Epidermal melanocyte (primary cell): ENCODE results near the gene GZMM.
A peak's percentile ranks its signal among the peaks of the same experiment; 100 is the strongest.
"Not testable (repeated sequence)": the region's sequence is repeated elsewhere in the genome, so short reads cannot be mapped to it uniquely, and the experiment has no call there.

Source experiments
- DNase-seq: peaks from one replicate; pipeline ENCODE4 v3.0.0; 2011; ENCODE audit warnings: low spot score; ENCODE audit not compliant: insufficient read length

The GZMM gene

DNA sequence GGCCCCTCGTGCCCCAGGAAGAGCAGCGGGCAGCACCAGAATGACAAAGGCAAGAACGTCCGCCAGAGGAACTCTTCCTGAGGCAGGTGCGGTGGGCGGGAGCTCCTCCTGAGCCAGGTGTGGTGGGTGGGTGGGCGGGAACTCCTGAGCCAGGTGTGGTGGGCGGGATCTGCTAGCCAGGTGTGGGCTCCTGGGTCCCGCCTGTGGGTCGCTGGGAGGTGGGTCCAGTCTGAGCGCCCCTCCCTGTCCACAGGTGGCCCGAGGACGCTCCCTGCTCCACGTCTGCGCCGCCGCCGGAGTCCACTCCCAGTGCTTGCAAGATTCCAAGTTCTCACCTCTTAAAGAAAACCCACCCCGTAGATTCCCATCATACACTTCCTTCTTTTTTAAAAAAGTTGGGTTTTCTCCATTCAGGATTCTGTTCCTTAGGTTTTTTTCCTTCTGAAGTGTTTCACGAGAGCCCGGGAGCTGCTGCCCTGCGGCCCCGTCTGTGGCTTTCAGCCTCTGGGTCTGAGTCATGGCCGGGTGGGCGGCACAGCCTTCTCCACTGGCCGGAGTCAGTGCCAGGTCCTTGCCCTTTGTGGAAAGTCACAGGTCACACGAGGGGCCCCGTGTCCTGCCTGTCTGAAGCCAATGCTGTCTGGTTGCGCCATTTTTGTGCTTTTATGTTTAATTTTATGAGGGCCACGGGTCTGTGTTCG, 38.8 kb downstream of the GZMM start:
- no peak for DNase-seq

GRCh38 chr19:583198-583967, 39.5 kb downstream of the GZMM start:
- DNase-seq, result no peak

DNA sequence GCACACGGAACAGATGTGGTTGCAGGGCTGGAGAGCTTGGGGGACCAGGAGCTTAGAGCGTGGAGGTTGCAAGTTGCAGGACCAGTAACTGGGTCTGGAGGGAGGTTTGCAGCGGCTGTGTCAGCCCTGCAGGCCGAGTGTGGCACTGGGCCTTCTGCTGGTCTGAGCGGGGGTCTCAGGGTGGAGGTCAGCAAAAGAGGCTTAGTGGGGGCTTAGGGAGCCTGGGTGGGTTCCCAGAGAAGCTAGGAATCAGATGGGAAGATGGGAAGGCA, 40.1 kb downstream of the GZMM start:
- no peak for DNase-seq

DNA sequence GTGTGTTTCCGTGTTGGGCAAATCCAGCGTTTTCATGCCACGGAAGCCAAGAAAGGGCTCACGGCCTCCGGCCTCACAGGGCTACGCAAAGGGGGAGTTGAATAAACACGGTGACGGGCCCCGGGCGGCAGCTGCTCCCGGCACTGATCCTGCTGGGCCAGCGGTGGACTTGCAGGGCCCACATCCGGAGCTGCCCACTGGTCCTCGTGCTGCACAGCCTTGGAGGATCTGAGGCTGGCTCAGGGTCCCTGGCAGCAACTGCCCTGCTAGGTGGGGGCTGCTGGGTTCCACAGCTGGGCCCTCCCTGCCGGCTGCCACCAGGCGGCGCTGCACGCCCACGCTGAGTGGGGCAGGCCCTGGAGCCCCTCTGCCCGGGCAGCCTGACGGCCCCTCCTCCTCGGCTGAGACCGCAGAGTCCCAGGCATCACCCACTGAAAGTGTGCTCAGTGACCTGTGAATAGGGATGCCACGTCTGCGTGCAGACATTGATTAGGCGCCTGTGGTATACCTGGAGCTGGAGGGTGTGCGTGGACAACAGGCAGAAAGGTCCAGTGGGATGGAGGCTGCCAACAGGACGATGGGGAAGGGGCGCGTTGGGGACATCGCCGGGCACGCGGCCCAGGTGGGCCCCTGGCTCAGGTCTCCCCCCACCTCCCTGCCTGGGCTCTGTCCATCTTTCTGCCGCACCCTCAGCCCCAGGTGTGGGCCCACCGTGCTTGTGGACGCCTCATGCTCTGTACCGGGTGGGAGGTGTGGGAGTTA, 40.6 kb downstream of the GZMM start:
- DNase-seq, result peak; percentile 55

DNA sequence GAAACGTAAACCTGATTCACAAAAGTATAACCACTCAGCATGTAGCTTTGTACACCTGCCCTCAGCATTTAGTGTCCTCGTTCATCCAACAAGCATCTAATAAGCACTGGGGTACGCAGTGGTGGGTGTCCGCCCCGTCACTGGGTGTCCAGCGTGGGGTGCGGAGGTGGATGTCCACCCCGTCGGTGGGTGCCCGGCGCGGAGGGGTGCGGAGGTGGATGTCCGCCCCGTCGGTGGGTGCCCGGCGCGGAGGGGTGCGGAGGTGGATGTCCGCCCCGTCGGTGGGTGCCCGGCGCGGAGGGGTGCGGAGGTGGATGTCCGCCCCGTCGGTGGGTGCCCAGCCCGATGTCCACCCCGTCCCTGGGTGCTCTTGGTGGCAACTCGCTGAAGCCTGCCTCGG, 41.3 kb downstream of the GZMM start:
- DNase-seq, result not testable (repeated sequence)

DNA sequence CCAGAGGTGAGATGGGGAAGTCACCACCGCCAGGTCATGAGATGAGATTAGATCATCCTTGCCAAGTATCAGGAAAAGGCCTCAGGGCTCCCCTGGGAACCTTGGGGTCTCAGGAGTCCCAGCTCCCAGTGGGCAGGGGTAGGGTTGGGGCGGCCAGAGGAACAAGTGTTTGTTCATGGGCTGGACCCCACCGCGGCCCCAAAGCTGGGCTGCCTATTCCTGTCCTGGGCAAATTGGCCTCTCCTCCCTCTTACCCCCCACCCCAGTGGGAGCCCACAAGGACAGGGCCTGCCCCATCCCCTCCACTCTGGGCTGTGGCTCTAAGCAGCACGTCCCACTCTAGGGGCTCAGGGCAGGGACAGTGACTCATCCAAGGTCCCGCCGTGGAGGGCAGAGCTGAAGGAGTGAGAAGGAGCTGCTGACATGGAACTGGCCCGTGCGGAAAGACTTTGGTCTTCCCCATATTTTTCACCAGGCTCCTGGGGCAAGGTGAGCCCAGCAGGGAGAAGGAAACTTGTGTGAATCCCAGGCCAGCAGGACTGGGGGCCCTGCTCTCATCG, 41.8 kb downstream of the GZMM start:
- DNase-seq, result no peak

DNA sequence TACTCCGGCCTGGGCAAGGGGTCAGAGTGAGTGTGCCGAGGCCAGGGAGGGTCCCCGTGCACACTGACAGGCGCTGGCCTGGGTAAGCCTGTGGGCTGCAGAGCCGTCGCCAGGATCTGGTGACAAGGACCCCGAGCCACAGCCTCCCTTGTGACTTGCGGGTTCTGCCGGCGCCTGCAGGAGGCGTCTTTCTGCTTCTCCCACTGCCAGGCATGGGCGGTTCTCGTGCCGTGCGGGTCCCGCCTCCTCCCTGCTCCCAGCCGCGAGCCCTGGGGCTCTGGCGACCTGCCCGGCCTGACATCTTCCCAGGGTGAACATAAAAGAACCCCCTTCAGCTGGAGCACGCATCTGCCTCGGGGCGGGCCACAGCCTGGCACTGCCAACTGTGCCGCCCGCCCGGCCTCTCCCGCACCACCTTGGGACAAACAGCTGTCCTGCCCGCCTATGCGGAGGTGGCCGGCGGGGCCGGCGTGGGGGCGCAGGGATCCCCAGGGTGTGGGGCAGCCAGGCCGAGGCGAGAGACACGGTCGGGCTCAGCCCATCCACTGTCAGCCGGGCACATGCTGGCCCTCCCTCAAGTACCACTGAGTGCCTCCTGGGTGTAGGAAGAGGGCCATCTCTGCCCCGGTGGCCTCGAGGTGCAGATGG, 44.4 kb downstream of the GZMM start:
- peak; percentile 94 for DNase-seq

DNA sequence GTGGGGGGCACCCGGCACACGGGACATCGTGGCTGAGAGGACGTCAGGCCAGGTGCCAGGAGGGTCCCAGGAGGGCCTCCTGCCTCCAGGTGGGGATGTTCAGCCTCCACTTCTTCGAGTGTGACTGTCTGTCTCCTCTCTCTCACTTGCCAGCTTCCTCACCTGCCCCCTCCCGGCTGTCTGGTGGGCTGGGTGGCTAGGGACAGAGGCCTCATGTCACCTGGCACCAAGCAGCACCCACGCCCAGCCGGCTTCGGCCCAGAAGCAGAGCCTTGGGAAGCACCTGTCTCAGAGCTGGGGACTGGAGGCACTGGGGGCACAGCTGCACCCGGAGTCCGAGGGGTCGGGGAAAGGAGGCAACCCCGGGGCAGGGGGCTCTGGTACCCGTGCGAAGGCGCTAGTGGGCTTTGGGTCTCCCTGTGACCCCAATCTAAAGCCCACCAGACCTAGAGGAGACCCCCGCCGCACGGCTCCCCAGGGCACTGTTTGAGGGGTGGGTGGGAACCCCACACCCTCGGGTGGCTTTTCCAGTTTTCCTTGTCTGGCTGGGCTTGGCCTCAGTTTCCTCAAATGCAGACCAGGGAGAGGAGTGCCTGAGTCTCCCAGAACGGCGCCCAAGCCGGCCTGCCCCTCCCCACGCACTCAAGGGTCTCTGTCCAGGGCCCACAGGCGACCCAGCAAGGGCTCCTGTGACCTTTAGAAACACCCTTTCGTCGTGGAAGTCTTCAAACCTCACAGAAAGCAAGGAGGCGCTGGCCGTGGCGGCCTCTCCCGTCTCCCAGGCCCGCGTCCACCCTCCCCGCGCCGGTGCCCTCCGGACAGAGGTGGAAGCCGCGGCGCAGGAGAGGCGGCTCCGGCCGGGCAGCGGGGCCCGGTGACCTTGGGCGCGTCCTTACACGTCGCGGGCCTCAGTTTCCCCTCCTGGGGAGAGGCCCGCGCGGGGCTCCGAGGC, 45.2 kb downstream of the GZMM start:
- DNase-seq, result no peak

DNA sequence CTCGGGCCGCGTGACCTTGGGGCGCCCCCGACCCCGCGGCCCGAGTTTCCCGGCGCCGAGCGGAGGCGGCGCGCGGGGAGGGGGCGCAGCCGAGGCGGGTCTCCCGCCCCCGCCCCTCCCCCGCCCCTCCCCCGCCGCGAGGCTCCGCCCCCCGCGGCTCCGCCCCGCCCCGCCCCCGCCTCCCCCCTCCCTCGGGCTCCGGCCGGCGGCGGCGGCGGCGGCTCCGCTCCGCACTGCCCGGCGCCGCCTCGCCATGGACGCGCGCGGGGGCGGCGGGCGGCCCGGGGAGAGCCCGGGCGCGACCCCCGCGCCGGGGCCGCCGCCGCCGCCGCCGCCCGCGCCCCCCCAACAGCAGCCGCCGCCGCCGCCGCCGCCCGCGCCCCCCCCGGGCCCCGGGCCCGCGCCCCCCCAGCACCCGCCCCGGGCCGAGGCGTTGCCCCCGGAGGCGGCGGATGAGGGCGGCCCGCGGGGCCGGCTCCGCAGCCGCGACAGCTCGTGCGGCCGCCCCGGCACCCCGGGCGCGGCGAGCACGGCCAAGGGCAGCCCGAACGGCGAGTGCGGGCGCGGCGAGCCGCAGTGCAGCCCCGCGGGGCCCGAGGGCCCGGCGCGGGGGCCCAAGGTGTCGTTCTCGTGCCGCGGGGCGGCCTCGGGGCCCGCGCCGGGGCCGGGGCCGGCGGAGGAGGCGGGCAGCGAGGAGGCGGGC, 46.0 kb downstream of the GZMM start, which contains the start of gene HCN2:
TSS of gene HCN2 (plus strand) at position 189 of the 703 bp plus-strand sequence. CDS start at position 254, 65 bp downstream.
- no peak for DNase-seq

DNA sequence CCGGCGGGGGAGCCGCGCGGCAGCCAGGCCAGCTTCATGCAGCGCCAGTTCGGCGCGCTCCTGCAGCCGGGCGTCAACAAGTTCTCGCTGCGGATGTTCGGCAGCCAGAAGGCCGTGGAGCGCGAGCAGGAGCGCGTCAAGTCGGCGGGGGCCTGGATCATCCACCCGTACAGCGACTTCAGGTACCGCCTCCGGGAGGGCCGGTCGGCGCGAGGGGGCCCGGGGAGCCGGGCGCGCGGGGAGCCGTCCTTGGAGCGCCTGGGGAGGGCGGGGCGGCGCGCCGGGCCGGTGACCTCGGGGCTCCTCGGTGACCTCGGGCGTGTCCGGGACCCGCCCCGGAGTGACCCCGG, 46.5 kb downstream of the GZMM start:
- DNase-seq, result no peak

DNA sequence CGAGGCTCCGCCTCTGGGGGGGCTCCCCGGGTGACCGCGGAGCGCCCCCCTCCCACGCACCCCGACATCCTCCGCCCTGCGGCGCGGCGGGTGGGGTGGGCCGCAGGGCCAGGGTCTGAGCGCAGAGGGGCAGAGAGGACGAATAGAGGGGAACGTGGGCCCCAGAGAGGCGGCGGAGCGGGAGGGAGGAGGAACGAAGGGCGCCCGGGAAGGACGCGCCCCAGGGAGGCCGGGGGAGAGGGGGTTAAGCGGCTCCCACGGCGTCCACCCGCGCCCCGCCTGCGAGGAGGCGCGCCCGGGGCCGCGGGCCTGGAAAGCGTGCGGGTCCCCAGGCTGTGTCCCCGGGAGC, 46.9 kb downstream of the GZMM start:
- DNase-seq, result no peak

- no peak for DNase-seq
These were observed 47.5 kb downstream of the GZMM start for GRCh38 chr19:591099-591958.

DNA sequence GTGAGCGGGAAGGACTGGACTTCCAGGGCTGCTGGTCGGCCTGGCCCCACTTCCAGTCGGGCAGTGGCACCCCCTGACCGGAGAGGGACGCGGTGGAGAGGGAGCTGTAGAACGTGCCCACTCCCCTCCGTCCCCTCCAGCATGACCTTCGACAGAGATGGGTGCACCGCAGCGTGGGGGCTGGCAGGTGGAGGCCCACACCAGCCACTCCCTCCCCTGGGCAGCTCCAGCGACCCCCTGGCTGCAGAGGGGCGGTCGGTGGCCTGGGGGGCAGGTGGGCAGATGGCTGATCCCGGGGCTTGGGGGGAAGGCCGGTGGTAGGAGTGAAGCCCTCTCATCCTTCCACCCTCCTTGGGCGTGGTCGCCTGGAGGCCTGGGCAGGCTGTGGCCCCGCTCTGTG, 48.2 kb downstream of the GZMM start:
- no peak for DNase-seq

DNA sequence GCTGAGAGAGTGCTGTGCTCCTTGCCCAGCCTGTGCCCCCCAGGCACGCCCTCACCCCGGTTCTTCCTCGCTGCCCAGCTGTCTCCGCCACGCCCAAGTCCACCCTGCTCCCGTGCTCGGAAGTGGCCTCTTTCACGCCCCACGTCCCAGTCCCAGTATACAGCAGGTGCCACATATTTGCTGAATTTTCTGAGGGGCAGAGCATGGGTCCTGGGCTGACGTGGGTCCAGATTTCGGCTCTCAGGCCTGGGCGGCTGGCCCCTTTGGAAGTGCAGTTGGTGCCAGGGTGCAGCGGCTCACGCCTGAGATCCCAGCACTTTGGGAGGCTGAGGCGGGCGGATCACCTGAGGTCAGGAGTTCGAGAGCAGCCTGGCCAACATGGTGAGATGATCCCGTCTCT, 49.2 kb downstream of the GZMM start:
- no peak for DNase-seq

- no peak for DNase-seq
These were observed 49.7 kb downstream of the GZMM start for GRCh38 chr19:593505-593904.

DNA sequence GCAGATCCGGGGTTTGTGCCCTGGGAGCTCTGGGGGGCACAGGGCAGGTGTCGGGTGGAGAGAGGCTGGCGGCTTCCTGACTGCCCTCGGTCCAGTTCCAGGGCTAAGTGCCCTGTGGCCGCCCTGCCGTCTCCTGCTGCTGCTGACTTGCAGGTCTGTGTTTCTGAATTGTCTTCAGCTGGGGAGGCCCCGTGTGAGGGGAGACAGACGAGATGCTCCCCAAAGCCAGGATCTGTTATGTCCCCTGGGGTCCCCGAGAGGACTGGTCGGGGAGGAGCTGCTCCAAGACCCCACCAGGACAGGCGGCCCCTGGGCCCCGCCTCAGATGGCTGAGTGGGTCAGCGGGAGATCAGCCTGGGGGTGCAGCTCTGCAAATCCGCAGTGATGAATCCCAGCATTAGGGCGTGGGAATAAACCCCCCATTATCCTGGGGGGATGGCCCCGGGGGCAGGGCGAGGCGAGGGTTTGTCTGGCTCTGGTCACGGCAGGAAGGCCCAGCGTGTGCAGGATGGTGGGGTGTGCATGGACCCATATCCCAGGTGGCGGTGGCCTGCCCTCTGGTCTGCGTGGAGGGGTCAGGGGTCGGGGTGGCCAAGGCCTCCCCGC, 50.5 kb downstream of the GZMM start:
- no peak for DNase-seq

- DNase-seq, result no peak
These were observed 51.7 kb downstream of the GZMM start for GRCh38 chr19:595326-596262.

DNA sequence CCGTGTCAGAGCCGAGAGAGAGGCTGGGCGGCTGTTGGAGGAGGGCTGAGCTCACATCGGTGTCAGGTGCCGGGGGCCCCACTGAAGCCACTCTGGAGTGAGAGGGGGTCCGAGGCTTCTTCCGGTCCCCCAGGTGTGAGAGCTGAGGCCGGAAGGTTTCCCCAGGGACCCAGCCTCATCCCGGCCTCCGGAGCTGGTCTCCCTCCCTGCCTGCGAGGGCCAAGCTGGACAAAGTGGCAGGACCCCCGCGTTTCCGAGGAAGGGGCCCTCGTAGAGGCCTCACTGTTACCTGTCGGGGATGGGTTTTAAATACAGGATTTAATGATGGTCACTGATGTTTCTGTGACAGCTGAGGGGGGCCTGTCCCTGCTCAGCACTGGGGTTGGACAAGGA, 52.4 kb downstream of the GZMM start:
- DNase-seq, result no peak
